K562 (cell line): Measurements from ENCODE around the gene VANGL1. TPM values are rescaled to one million over a fixed set of nuclear protein-coding genes. Genes with fewer than 3 reads are reported as not detected.

Source experiments
- ATAC-seq: fragments of 200-7000 bp; cut with Tn5 transposase; 3 replicates; pipeline ENCODE4 v1.9.1; 2020; ENCODE audit warnings: moderate library complexity
- BruUV-seq: library from RNA; stranded (reverse); fragments of 400-500 nt; replicated peaks from 2 replicates; lab custom pipeline; 2021; lab: Mats Ljungman, UMichigan
- CTCF ChIA-PET: fragments of 300-600 bp; formaldehyde crosslinking; extraction: SDS; loops from one replicate; lab custom pipeline; 2021; ENCODE audit warnings: low intra/inter-chr PET ratio; lab: Yijun Ruan, JAX
- POLR2A ChIA-PET: fragments of 300-600, 350-650 bp; sonication (Branson Sonifier 250); formaldehyde crosslinking; extraction: SDS; loops from one replicate; lab custom pipeline; 2021; ENCODE audit warnings: antibody characterized with exemption, inconsistent platforms; lab: Yijun Ruan, JAX
- DNase-seq, 4 experiments: peaks; one replicate each; pipeline versions ENCODE4 v3.0.0 to v3.0.0-alpha.2; 2011 to 2018; ENCODE audit warnings: low spot score in 3 of 4, mixed read lengths in 3 of 4; ENCODE audit errors: extremely low read depth in 1 of 4
- FAIRE-seq: peaks from 2 replicates; lab custom pipeline; 2011; peaks lifted over from hg19 to GRCh38; lab: Jason Lieb, UNC
- H2AFZ ChIP-seq: 2 replicates; pipeline ENCODE4 v1.6.0; 2011; ENCODE audit warnings: low read depth, low read length, control low read depth, inconsistent platforms
- H3K27ac ChIP-seq: fragments of 200-600 bp; 3 replicates; pipeline ENCODE4 v1.8.0; 2011; ENCODE audit warnings: low read depth, mild to moderate bottlenecking, control low read depth, inconsistent platforms, low read length, moderate library complexity, mixed read lengths; ENCODE audit errors: extremely low read depth
- H3K27me3 ChIP-seq, 2 experiments: fragments of 300-600 bp in 1 of 2; 2 replicates in 1 of 2; 3 replicates in 1 of 2; pipeline versions ENCODE4 v1.6.0 to v1.8.0; 2011; ENCODE audit warnings: inconsistent platforms in 2 of 2, low read length in 2 of 2, mild to moderate bottlenecking in 1 of 2, mixed read lengths in 1 of 2, moderate library complexity in 1 of 2; ENCODE audit not compliant: control insufficient read depth in 2 of 2, insufficient read depth in 2 of 2
- H3K36me3 ChIP-seq: fragments of 300-600 bp; 3 replicates; pipeline ENCODE4 v1.8.0; 2011; ENCODE audit warnings: mild to moderate bottlenecking, low read length, inconsistent platforms; ENCODE audit not compliant: control insufficient read depth, insufficient read depth
- H3K4me1 ChIP-seq, 2 experiments: fragments of 200-600 bp in 1 of 2; replicated peaks in 1 of 2; 2 replicates in 1 of 2; 3 replicates in 1 of 2; pipeline versions ENCODE4 v1.5.1 to v1.8.0; 2011; ENCODE audit warnings: inconsistent platforms in 2 of 2, low read length in 2 of 2, mild to moderate bottlenecking in 1 of 2, mixed read lengths in 1 of 2, moderate library complexity in 1 of 2; ENCODE audit not compliant: control insufficient read depth in 2 of 2, insufficient read depth in 2 of 2
- H3K4me2 ChIP-seq: 2 replicates; pipeline ENCODE4 v1.6.1; 2011; ENCODE audit warnings: low read length, control low read depth, inconsistent platforms, mixed read lengths; ENCODE audit not compliant: insufficient read depth
- H3K4me3 ChIP-seq: fragments of 200-600 bp; sonication (generic), shearing (Covaris generic); 2 replicates; pipeline ENCODE4 v1.5.1; 2016; ENCODE audit warnings: control low read depth, inconsistent platforms
- H3K79me2 ChIP-seq: fragments of 200-600 bp; 3 replicates; pipeline ENCODE4 v1.8.0; 2011; ENCODE audit warnings: low read length, inconsistent platforms; ENCODE audit not compliant: control insufficient read depth, insufficient read depth
- H3K9ac ChIP-seq, 2 experiments: 2 replicates each; pipeline versions ENCODE4 v1.6.0 to v1.6.1; 2011; ENCODE audit warnings: low read depth in 2 of 2, low read length in 2 of 2, control low read depth in 1 of 2, inconsistent platforms in 1 of 2, mild to moderate bottlenecking in 1 of 2, mixed read lengths in 1 of 2; ENCODE audit not compliant: insufficient read depth in 1 of 2
- H3K9me1 ChIP-seq: one replicate; pipeline ENCODE4 v1.6.0; 2011; ENCODE audit warnings: inconsistent platforms, mild to moderate bottlenecking, low read length, moderate library complexity; ENCODE audit not compliant: control insufficient read depth, insufficient read depth
- H3K9me3 ChIP-seq: replicated peaks from 2 replicates; pipeline ENCODE4 v1.5.1; 2011; ENCODE audit warnings: low read depth, low read length, inconsistent platforms; ENCODE audit not compliant: control insufficient read depth, insufficient read depth
- H4K20me1 ChIP-seq: replicated peaks from 2 replicates; pipeline ENCODE4 v1.6.1; 2011; ENCODE audit warnings: low read length, inconsistent platforms, mixed read lengths; ENCODE audit not compliant: control insufficient read depth, insufficient read depth
- CXXC5 ChIP-seq: fragments of 250-450 bp; sonication (Bioruptor Pico); IDR thresholded peaks from 2 replicates; pipeline ENCODE4 v1.8.0; 2022; ENCODE audit warnings: inconsistent platforms, mild to moderate bottlenecking, moderate library complexity
- RCOR1 ChIP-seq, 2 experiments: IDR thresholded peaks; 2 replicates each; pipeline ENCODE4 v1.6.1; 2012; ENCODE audit warnings: low read depth in 2 of 2, low read length in 2 of 2, borderline replicate concordance in 1 of 2, improper control_type of control experiment in 1 of 2
- SFPQ ChIP-seq: fragments of 200-400 bp; formaldehyde crosslinking; IDR thresholded peaks from 2 replicates; pipeline ENCODE4 v1.6.1; 2017; ENCODE audit warnings: mild to moderate bottlenecking, low read depth, low read length, moderate library complexity
- SMARCC2 ChIP-seq: fragments of 450-650 bp; IDR thresholded peaks from 2 replicates; pipeline ENCODE4 v1.6.1; 2017; ENCODE audit warnings: antibody characterized with exemption, moderate library complexity, mild to moderate bottlenecking, low read depth
- TSC22D4 ChIP-seq: fragments of 450-650 bp; IDR thresholded peaks from 2 replicates; pipeline ENCODE4 v1.6.1; 2016; ENCODE audit warnings: missing genetic modification characterization, missing biosample characterization, control low read depth
- ZFP1 ChIP-seq: fragments of 450-650 bp; formaldehyde crosslinking; IDR thresholded peaks from 2 replicates; pipeline ENCODE4 v1.4.0; 2020; ENCODE audit warnings: mild to moderate bottlenecking, mixed read lengths
- ZFP91 ChIP-seq: sonication (generic); formaldehyde crosslinking; IDR thresholded peaks from 2 replicates; pipeline ENCODE4 v1.8.0; 2022; ENCODE audit warnings: mild to moderate bottlenecking, missing genetic modification reagents
- WGBS: fragments of 100-300 bp; shearing (Covaris generic); methylation state at CpG from one replicate; pipeline ENCODE4 v1.1.6; 2016; ENCODE audit warnings: low coverage, mixed read lengths; ENCODE audit not compliant: insufficient coverage; ENCODE audit errors: missing lambda C conversion rate; 5-methylcytosine and 5-hydroxymethylcytosine counted together
- in situ Hi-C: fragments of 300-500 bp; cut with MboI; formaldehyde crosslinking; loops from 4 replicates; pipeline ENCODE4 v1.15.0; 2018; ENCODE audit warnings: inconsistent platforms, mixed read lengths
- intact Hi-C: fragments of 100-400 bp; cut with micrococcal nuclease; formaldehyde crosslinking; loops from 2 replicates; pipeline ENCODE4 v1.14.2; 2022
- polyA plus RNA-seq, 8 experiments: library from polyadenylated mRNA; depleted of rRNA in 4 of 8; stranded (reverse) in 5 of 8; unstranded in 3 of 8; fragments of >200 nt; fragmentation: Nextera tagmentation in 2 of 8; fragmentation: Illumina TruSeq in 1 of 8; extraction: Ambion mirVana in 2 of 8; extraction: Trizol in 1 of 8; gene quantifications; 2 replicates each; pipeline versions ENCODE4 v1.2.1 to v1.2.3, GENCODE V29; 2011 to 2014; ENCODE audit warnings: inconsistent platforms in 1 of 8, missing spikeins in 1 of 8
- total RNA-seq, 7 experiments: library from RNA; depleted of rRNA in 6 of 7; stranded (reverse); fragments of >200 nt in 6 of 7; fragmentation: Illumina TruSeq in 2 of 7; extraction: Trizol in 2 of 7; gene quantifications; 2 replicates each; pipeline versions ENCODE4 v1.2.1 to v1.2.3, GENCODE V29; 2011 to 2021; ENCODE audit warnings: low replicate concordance in 1 of 7

Gene VANGL1
- total and polyA plus RNA-seq, 9 of the 15 experiments (the other 6 are each of a cell fraction or from before 2014, with no cell fraction given), result 0.90 to 12.8 (median 9.6) TPM

DNA sequence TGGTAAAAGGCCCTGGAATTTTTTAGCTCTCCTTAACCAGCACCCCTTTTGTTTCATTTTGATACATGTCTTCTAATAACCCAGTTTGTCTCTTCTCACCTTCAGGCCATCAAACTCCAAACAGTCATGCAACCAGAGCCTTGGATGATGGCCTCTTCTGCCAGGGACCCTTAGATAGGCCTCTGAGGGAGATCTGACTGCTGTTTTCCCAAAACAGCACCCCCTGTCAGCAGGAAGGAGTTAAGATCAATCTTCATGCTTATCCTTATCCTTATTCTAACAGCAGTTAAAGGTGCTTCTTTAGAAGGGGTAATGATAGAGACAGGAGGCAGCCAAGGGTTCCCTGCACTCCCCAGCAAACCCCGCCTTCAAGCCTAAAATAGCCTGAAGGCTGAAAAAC lies 49.5 kb upstream of the VANGL1 start:
- H3K27me3 ChIP-seq, result no peaks in the 10 kb centered on the region
- no peaks in the 10 kb centered on the region for H3K4me1 ChIP-seq
- POLR2A ChIA-PET, result interaction anchor here (0.6 kb wide), 1 partner anchor 27 kb away, joined by 3 read pairs; no protein-coding TSS in a partner anchor
- H3K79me2 ChIP-seq, result no peaks in the 10 kb centered on the region
- CTCF ChIA-PET, result no interaction called here
- FAIRE-seq (no peak), DNase-seq (no peak), ATAC-seq (no peak)
- no peak overlapping the region for H3K4me3 ChIP-seq
- no peaks in the 10 kb centered on the region for H4K20me1 ChIP-seq
- in situ Hi-C loops (loop anchor here (5.0 kb wide), 1 partner anchor 455 kb away; no protein-coding TSS in a partner anchor), intact Hi-C loops (loop anchor here (10.0 kb wide), 1 partner anchor 127 kb away; no protein-coding TSS in a partner anchor)
- TF ChIP-seq CXXC5 (CRISPR knock-in tag), result no peak
- no peak for TF ChIP-seq ZFP1 (CRISPR knock-in tag)
- no peak for TF ChIP-seq TSC22D4
- TF ChIP-seq RCOR1 (IDR thresholded peaks at IDR 0.05; ENCODE audit: borderline replicate concordance in 1 of 2, low read depth in 2 of 2, low read length in 2 of 2), result no peak
- no peak for TF ChIP-seq ZFP91 (CRISPR knock-in tag)
- TF ChIP-seq SMARCC2, result no peak
- no peak for TF ChIP-seq SFPQ
- H2AFZ ChIP-seq, result no peak overlapping the region
- no peak overlapping the region for H3K9ac ChIP-seq
- no peak overlapping the region for H3K4me2 ChIP-seq
- H3K27ac ChIP-seq, result no peak overlapping the region
- no TSS peak for BruUV-seq
- no peaks in the 10 kb centered on the region for H3K36me3 ChIP-seq
- H3K9me3 ChIP-seq, result no peaks in the 10 kb centered on the region
- WGBS, result 10% methylated on average over 1 of the region's 1 CpG
- no peaks in the 10 kb centered on the region for H3K9me1 ChIP-seq
